Endothelial cell (in vitro differentiated cells): ENCODE results near the gene MAPK7. TPM values are rescaled to one million over a fixed set of nuclear protein-coding genes. Genes with fewer than 3 reads are reported as not detected.

Experiments used
- DNase-seq: peaks from one replicate; pipeline ENCODE4 v3.0.0; 2021; ENCODE audit warnings: low spot score
- H3K27ac Mint-ChIP-seq: one replicate; pipeline ENCODE4 v1.8.0; 2021; ENCODE audit warnings: mixed read lengths, inconsistent platforms; ENCODE audit not compliant: unreplicated experiment
- H3K27me3 Mint-ChIP-seq: one replicate; pipeline ENCODE4 v1.8.0; 2021; ENCODE audit warnings: mild to moderate bottlenecking, moderate library complexity, mixed read lengths, inconsistent platforms; ENCODE audit not compliant: unreplicated experiment
- H3K36me3 Mint-ChIP-seq: one replicate; pipeline ENCODE4 v1.8.0; 2021; ENCODE audit warnings: mild to moderate bottlenecking, low read depth, mixed read lengths, inconsistent platforms; ENCODE audit not compliant: unreplicated experiment
- H3K4me1 Mint-ChIP-seq: one replicate; pipeline ENCODE4 v1.8.0; 2021; ENCODE audit warnings: mild to moderate bottlenecking, mixed read lengths, inconsistent platforms; ENCODE audit not compliant: unreplicated experiment
- H3K4me3 Mint-ChIP-seq: one replicate; pipeline ENCODE4 v1.8.0; 2021; ENCODE audit warnings: mild to moderate bottlenecking, mixed read lengths, inconsistent platforms; ENCODE audit not compliant: unreplicated experiment
- H3K9me3 Mint-ChIP-seq: one replicate; pipeline ENCODE4 v1.8.0; 2021; ENCODE audit warnings: mixed read lengths, inconsistent platforms; ENCODE audit not compliant: unreplicated experiment
- total RNA-seq: library from RNA; stranded (reverse); fragmentation: NEBNext Ultra II Directional; extraction: Animal tissue kit (Norgen Biotek cat#: 25700); gene quantifications from one replicate; pipeline ENCODE4 v1.2.1, GENCODE V29; 2021; ENCODE audit not compliant: unreplicated experiment
- TF ChIP-seq, protein P1 (sequence below): fragments of 200-600 bp; sonication (generic); IDR thresholded peaks from one replicate; pipeline ENCODE4 v1.5.0; 2021; ENCODE audit warnings: antibody characterized with exemption; ENCODE audit not compliant: unreplicated experiment

MAPK7 gene
- total RNA-seq, 1 donor from 2014 or later, result 48.5 TPM

DNA sequence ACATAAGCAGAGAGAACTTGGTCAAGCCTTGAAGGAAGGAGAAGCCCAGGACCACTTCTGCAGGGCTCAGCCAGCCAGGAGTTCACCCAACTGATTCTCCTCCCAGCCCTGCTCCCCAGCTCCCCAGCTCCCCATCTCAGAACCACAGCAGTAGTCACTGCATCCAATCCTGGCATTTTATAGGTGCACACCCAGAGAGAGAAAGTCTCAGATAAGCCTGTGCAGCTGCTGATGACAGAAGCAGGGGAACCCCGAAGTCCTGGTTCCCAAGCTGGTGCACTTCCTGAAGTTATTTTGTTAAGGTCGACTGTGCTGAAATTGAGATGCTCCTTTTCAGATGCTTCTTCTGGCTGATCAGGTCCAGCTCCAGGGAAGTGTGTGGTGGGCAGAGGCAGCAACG, 39.3 kb downstream of the MAPK7 start:
- no peak overlapping the region for H3K27ac Mint-ChIP-seq
- no peak for DNase-seq
- no peaks in the 10 kb centered on the region for H3K4me1 Mint-ChIP-seq
- no peak overlapping the region for H3K4me3 Mint-ChIP-seq
- peaks cover 3% of the 10 kb centered on the region for H3K27me3 Mint-ChIP-seq
- no peaks in the 10 kb centered on the region for H3K9me3 Mint-ChIP-seq
- TF ChIP-seq, protein P1, sequence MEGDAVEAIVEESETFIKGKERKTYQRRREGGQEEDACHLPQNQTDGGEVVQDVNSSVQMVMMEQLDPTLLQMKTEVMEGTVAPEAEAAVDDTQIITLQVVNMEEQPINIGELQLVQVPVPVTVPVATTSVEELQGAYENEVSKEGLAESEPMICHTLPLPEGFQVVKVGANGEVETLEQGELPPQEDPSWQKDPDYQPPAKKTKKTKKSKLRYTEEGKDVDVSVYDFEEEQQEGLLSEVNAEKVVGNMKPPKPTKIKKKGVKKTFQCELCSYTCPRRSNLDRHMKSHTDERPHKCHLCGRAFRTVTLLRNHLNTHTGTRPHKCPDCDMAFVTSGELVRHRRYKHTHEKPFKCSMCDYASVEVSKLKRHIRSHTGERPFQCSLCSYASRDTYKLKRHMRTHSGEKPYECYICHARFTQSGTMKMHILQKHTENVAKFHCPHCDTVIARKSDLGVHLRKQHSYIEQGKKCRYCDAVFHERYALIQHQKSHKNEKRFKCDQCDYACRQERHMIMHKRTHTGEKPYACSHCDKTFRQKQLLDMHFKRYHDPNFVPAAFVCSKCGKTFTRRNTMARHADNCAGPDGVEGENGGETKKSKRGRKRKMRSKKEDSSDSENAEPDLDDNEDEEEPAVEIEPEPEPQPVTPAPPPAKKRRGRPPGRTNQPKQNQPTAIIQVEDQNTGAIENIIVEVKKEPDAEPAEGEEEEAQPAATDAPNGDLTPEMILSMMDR, result no peak
- no peaks in the 10 kb centered on the region for H3K36me3 Mint-ChIP-seq

DNA sequence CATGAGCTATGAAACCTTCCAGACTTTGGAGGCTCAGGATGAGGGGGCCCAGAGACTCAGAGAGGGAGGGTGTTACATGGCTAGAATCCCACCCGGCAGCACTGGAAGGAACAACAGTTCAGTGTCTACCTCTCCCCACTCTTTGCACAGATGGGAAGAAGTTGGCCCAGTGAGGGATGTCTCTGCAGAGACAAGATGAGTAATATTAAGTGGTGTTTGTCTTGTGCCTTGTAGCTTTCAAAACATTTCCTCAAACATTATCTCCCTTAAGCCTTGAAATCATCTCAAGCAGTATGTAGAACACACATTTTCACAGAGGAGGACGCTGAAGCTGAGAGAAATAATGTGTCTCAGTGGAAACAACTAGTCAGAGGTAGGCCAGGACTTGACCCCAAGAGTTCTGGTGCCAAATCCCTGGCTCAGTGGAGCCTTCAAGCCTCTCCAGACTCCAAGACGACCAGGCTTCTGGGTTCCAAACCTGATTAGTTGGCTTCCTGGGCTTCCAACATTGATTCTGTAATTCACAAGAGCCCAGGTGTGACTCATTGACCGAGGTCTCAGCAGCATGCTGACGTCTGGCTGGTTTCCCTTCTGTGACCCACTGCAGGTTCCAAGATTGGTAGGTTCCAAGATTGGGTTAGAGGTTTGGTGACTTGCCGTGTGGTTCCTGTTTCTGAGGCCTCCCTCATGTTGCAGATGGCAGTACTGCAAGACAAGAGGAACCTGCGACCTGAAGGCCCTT, 40.1 kb downstream of the MAPK7 start:
- H3K9me3 Mint-ChIP-seq, result no peaks in the 10 kb centered on the region
- no peak for DNase-seq
- TF ChIP-seq, protein P1, result no peak
- no peaks in the 10 kb centered on the region for H3K36me3 Mint-ChIP-seq
- H3K27me3 Mint-ChIP-seq, result peaks cover 3% of the 10 kb centered on the region
- no peaks in the 10 kb centered on the region for H3K4me1 Mint-ChIP-seq
- H3K27ac Mint-ChIP-seq, result no peak overlapping the region
- H3K4me3 Mint-ChIP-seq, result no peak overlapping the region

DNA sequence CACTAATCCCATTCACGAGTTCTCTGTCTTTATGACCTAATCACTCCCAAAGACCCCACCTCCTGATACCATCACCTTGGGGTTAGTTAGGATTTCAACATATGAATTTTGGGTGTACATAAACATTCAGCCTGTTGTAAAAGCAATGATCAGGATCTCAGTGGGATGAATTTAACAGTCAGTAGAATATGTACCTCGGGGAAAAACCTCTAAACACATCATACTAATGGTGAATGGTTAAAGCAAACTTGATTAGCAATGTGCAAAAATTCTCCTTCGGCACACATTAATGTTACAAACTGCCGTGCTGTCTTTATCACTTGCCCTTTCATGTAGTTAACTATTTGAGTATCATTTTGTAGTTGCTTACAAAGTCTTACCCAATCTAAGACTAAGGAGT, 42.9 kb downstream of the MAPK7 start:
- Mint-ChIP-seq H3K27ac (no peak overlapping the region), H3K36me3 (no peaks in the 10 kb centered on the region), H3K27me3 (peaks cover 2% of the 10 kb centered on the region), H3K4me3 (no peak overlapping the region), H3K4me1 (no peaks in the 10 kb centered on the region), H3K9me3 (no peaks in the 10 kb centered on the region)
- DNase-seq, result no peak
- TF ChIP-seq, protein P1, result no peak

DNA sequence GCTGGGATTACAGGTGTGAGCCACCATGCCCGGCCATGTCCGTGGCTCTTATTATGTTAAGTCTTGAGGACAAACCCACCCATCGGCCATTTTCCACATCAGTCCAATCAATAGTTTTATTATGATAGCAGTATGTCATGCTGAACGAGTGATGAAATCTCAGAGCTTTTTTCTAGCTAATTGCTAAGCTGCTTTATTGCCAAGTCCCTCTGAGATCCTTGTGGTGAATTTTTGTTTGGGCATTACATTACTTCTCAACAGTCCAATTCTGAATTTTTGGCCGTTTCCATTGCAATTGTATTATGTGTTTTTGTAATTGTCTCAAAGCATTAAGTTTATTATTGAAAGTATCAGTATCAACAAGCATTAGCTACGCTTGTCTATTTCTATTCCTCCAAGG, 43.6 kb downstream of the MAPK7 start:
- no peak for DNase-seq
- TF ChIP-seq, protein P1, result no peak
- Mint-ChIP-seq H3K27ac (no peak overlapping the region), H3K9me3 (no peaks in the 10 kb centered on the region), H3K36me3 (no peaks in the 10 kb centered on the region), H3K4me3 (no peak overlapping the region), H3K27me3 (peaks cover 2% of the 10 kb centered on the region), H3K4me1 (no peaks in the 10 kb centered on the region)
